Neuronal stem cell (in vitro differentiated cells): ENCODE measurements around the gene ZNF285.
"Not testable (repeated sequence)": the region's sequence is repeated elsewhere in the genome, so short reads cannot be mapped to it uniquely, and the experiment has no call there.

Source experiments
- DNase-seq: peaks from one replicate; pipeline ENCODE4 v3.0.0-alpha.2; 2013; ENCODE audit warnings: low spot score
- H2AFZ ChIP-seq: one replicate; pipeline ENCODE4 v1.6.1; 2013; ENCODE audit warnings: mild to moderate bottlenecking, low read length, inconsistent platforms
- H2AK5ac ChIP-seq: 2 replicates; pipeline ENCODE4 v1.6.1; 2013; ENCODE audit warnings: low read depth, mild to moderate bottlenecking, inconsistent platforms, low read length, moderate library complexity, mixed read lengths
- H2BK120ac ChIP-seq: 2 replicates; pipeline ENCODE4 v1.6.1; 2013; ENCODE audit warnings: low read depth, mild to moderate bottlenecking, inconsistent platforms, low read length, moderate library complexity, mixed read lengths
- H2BK12ac ChIP-seq: one replicate; pipeline ENCODE4 v1.6.1; 2013; ENCODE audit warnings: low read length, inconsistent platforms
- H2BK15ac ChIP-seq: 2 replicates; pipeline ENCODE4 v1.6.1; 2013; ENCODE audit warnings: mild to moderate bottlenecking, low read length, inconsistent platforms, mixed read lengths
- H2BK5ac ChIP-seq: one replicate; pipeline ENCODE4 v1.6.1; 2013; ENCODE audit warnings: inconsistent platforms, mild to moderate bottlenecking, low read length, moderate library complexity
- H3K14ac ChIP-seq: one replicate; pipeline ENCODE4 v1.6.1; 2013; ENCODE audit warnings: low read length, inconsistent platforms
- H3K18ac ChIP-seq: 2 replicates; pipeline ENCODE4 v1.6.1; 2013; ENCODE audit warnings: low read length, inconsistent platforms
- H3K23ac ChIP-seq: 2 replicates; pipeline ENCODE4 v1.6.1; 2013; ENCODE audit warnings: low read depth, mild to moderate bottlenecking, mixed read lengths, low read length, inconsistent platforms; ENCODE audit not compliant: poor library complexity
- H3K27ac ChIP-seq: replicated peaks from 3 replicates; pipeline ENCODE4 v1.5.1; 2013; ENCODE audit warnings: low read length, inconsistent platforms
- H3K27me3 ChIP-seq, 3 experiments: 2 replicates each; pipeline ENCODE4 v1.6.1; 2013; ENCODE audit warnings: low read length in 3 of 3, mild to moderate bottlenecking in 2 of 3, inconsistent platforms in 1 of 3, low read depth in 1 of 3, mixed read lengths in 1 of 3, moderate library complexity in 1 of 3; ENCODE audit not compliant: control insufficient read depth in 3 of 3, insufficient read depth in 3 of 3
- H3K36me3 ChIP-seq, 2 donors: replicated peaks in 1 of 2; 2 replicates each; pipeline ENCODE4 v1.6.1; 2013; ENCODE audit warnings: low read length in 2 of 2; ENCODE audit not compliant: control insufficient read depth in 2 of 2, insufficient read depth in 2 of 2
- H3K4ac ChIP-seq: 2 replicates; pipeline ENCODE4 v1.6.1; 2013; ENCODE audit warnings: inconsistent platforms, mild to moderate bottlenecking, low read length, moderate library complexity
- H3K4me1 ChIP-seq, 2 donors: 1 replicate in 1 of 2; 2 replicates in 1 of 2; pipeline ENCODE4 v1.6.1; 2013; ENCODE audit warnings: low read length in 2 of 2, low read depth in 1 of 2; ENCODE audit not compliant: control insufficient read depth in 2 of 2, insufficient read depth in 1 of 2
- H3K4me2 ChIP-seq: one replicate; pipeline ENCODE4 v1.6.1; 2013; ENCODE audit warnings: mild to moderate bottlenecking, low read length, inconsistent platforms; ENCODE audit not compliant: insufficient read depth, poor library complexity, severe bottlenecking
- H3K4me3 ChIP-seq, 2 donors: 2 replicates each; pipeline ENCODE4 v1.5.1; 2013; ENCODE audit warnings: low read length in 2 of 2, mild to moderate bottlenecking in 2 of 2, inconsistent platforms in 1 of 2, moderate library complexity in 1 of 2
- H3K79me1 ChIP-seq: one replicate; pipeline ENCODE4 v1.6.1; 2013; ENCODE audit warnings: low read depth, mild to moderate bottlenecking, inconsistent platforms, low read length, moderate library complexity
- H3K9ac ChIP-seq: one replicate; pipeline ENCODE4 v1.6.1; 2013; ENCODE audit warnings: mild to moderate bottlenecking, low read depth, low read length, inconsistent platforms; ENCODE audit not compliant: poor library complexity
- H3K9me3 ChIP-seq, 2 donors: replicated peaks in 1 of 2; 2 replicates each; pipeline versions ENCODE3 to v1.6.1; 2013; ENCODE audit warnings: low read length in 2 of 2, mild to moderate bottlenecking in 2 of 2, inconsistent platforms in 1 of 2, low read depth in 1 of 2, mixed read lengths in 1 of 2, moderate library complexity in 1 of 2; ENCODE audit not compliant: control insufficient read depth in 2 of 2, insufficient read depth in 1 of 2
- H4K8ac ChIP-seq: one replicate; pipeline ENCODE4 v1.6.1; 2013; ENCODE audit warnings: low read depth, mild to moderate bottlenecking, inconsistent platforms, low read length, moderate library complexity
- H4K91ac ChIP-seq: one replicate; pipeline ENCODE4 v1.6.1; 2013; ENCODE audit warnings: low read length, low read depth, mild to moderate bottlenecking, inconsistent platforms; ENCODE audit not compliant: poor library complexity
- WGBS, 2 donors: extraction: QIAGEN DNeasy Blood & Tissue Kit; methylation state at CpG; one replicate each; pipeline ENCODE4 v1.1.7; 2013; ENCODE audit warnings: missing lambda C conversion rate in 2 of 2, mixed read lengths in 1 of 2; ENCODE audit not compliant: insufficient read length in 2 of 2, insufficient replicate concordance in 1 of 2; ENCODE audit errors: extremely low coverage in 2 of 2; 5-methylcytosine and 5-hydroxymethylcytosine counted together

ZNF285 gene

GRCh38 chr19:44334639-44335038 is 66.8 kb downstream of the ZNF285 start:
- Histone ChIP-seq H3K9me3 (peaks cover 40 to 94% of the 10 kb centered on the region in 2 donors), H3K36me3 (peaks cover 30 to 97% of the 10 kb centered on the region in 2 donors)
- not testable (repeated sequence) for H3K14ac ChIP-seq, H3K27me3 ChIP-seq, H3K23ac ChIP-seq, H3K9ac ChIP-seq, DNase-seq, H4K91ac ChIP-seq, H2AK5ac ChIP-seq, H4K8ac ChIP-seq, H3K4me1 ChIP-seq, H3K4ac ChIP-seq, H2BK5ac ChIP-seq, H3K79me1 ChIP-seq, H2BK15ac ChIP-seq, H2AFZ ChIP-seq, H2BK120ac ChIP-seq, H3K18ac ChIP-seq, H3K4me2 ChIP-seq, H3K4me3 ChIP-seq, H3K27ac ChIP-seq, H2BK12ac ChIP-seq
- WGBS, 2 donors, result no CpG with 5 or more reads among the region's 3 CpGs
